CD14-positive monocyte (primary cell): ENCODE results near the gene CD3D. TPM values are rescaled to one million over a fixed set of nuclear protein-coding genes. Genes with fewer than 3 reads are reported as not detected.

ENCODE experiments used
- DNase-seq, 3 donors: peaks; one replicate each; pipeline ENCODE4 v3.0.0-alpha.2; 2011 to 2022
- H2AFZ ChIP-seq: 2 replicates; pipeline ENCODE4 v1.6.0; 2012; ENCODE audit warnings: mild to moderate bottlenecking, low read depth, low read length, inconsistent platforms; ENCODE audit not compliant: insufficient read depth, poor library complexity, severe bottlenecking
- H3K27ac ChIP-seq, 2 donors: 1 replicate in 1 of 2; 2 replicates in 1 of 2; pipeline ENCODE4 v1.5.1; 2012 to 2013; ENCODE audit warnings: low read length in 2 of 2, control low read depth in 1 of 2, inconsistent platforms in 1 of 2, low read depth in 1 of 2, mild to moderate bottlenecking in 1 of 2
- H3K27me3 ChIP-seq, 2 donors: one replicate each; pipeline versions ENCODE4 v1.6.0 to v1.6.1; 2011 to 2013; ENCODE audit warnings: low read length in 2 of 2; ENCODE audit not compliant: control insufficient read depth in 2 of 2, insufficient read depth in 2 of 2
- H3K36me3 ChIP-seq, 2 donors: replicated peaks in 1 of 2; 1 replicate in 1 of 2; 2 replicates in 1 of 2; pipeline versions ENCODE4 v1.5.1 to v1.6.1; 2012 to 2013; ENCODE audit warnings: low read length in 2 of 2, control low read depth in 1 of 2, inconsistent platforms in 1 of 2, mild to moderate bottlenecking in 1 of 2; ENCODE audit not compliant: insufficient read depth in 2 of 2, control insufficient read depth in 1 of 2
- H3K4me1 ChIP-seq, 2 donors: 1 replicate in 1 of 2; 2 replicates in 1 of 2; pipeline versions ENCODE4 v1.5.1 to v1.6.1; 2012 to 2013; ENCODE audit warnings: low read length in 2 of 2, control low read depth in 1 of 2, inconsistent platforms in 1 of 2, mild to moderate bottlenecking in 1 of 2, moderate library complexity in 1 of 2; ENCODE audit not compliant: insufficient read depth in 2 of 2, control insufficient read depth in 1 of 2
- H3K4me2 ChIP-seq: replicated peaks from 2 replicates; pipeline ENCODE3; 2012; ENCODE audit warnings: low read length, moderate library complexity, mild to moderate bottlenecking; ENCODE audit not compliant: poor library complexity, severe bottlenecking; ENCODE audit errors: extremely low read depth
- H3K4me3 ChIP-seq, 3 experiments: fragments of 200-600 bp in 1 of 3; sonication (generic) in 1 of 3; replicated peaks in 1 of 3; 1 replicate in 2 of 3; 2 replicates in 1 of 3; pipeline ENCODE4 v1.5.1; 2011 to 2013; ENCODE audit warnings: low read length in 3 of 3, mild to moderate bottlenecking in 3 of 3, control low read depth in 2 of 3, low read depth in 2 of 3, inconsistent platforms in 1 of 3, moderate library complexity in 1 of 3
- H3K79me2 ChIP-seq: 2 replicates; pipeline ENCODE4 v1.6.0; 2012; ENCODE audit warnings: mild to moderate bottlenecking, control low read depth, inconsistent platforms, low read length, moderate library complexity; ENCODE audit not compliant: insufficient read depth
- H3K9ac ChIP-seq: 2 replicates; pipeline ENCODE4 v1.6.0; 2017; ENCODE audit warnings: low read length, mild to moderate bottlenecking; ENCODE audit not compliant: insufficient read depth, poor library complexity, severe bottlenecking
- H3K9me3 ChIP-seq, 2 donors: replicated peaks in 1 of 2; 1 replicate in 1 of 2; 2 replicates in 1 of 2; pipeline versions ENCODE4 v1.5.1 to v1.6.1; 2012 to 2013; ENCODE audit warnings: low read length in 2 of 2, control low read depth in 1 of 2; ENCODE audit not compliant: control insufficient read depth in 1 of 2, insufficient read depth in 1 of 2
- H4K20me1 ChIP-seq: 2 replicates; pipeline ENCODE4 v1.6.0; 2012; ENCODE audit warnings: mild to moderate bottlenecking, low read length, control low read depth, moderate library complexity; ENCODE audit not compliant: insufficient read depth
- H3K27ac Mint-ChIP-seq, 7 donors: one replicate each; pipeline ENCODE4 v1.8.0; 2020; ENCODE audit warnings: mild to moderate bottlenecking in 7 of 7, mixed read lengths in 7 of 7, moderate library complexity in 6 of 7, inconsistent platforms in 2 of 7
- H3K27me3 Mint-ChIP-seq, 3 donors: one replicate each; pipeline ENCODE4 v1.8.0; 2021 to 2022; ENCODE audit warnings: low read depth in 3 of 3, mild to moderate bottlenecking in 3 of 3, mixed read lengths in 3 of 3, moderate library complexity in 3 of 3, inconsistent platforms in 1 of 3
- H3K36me3 Mint-ChIP-seq, 2 donors: one replicate each; pipeline ENCODE4 v1.8.0; 2020; ENCODE audit warnings: mixed read lengths in 2 of 2, inconsistent platforms in 1 of 2, mild to moderate bottlenecking in 1 of 2
- H3K4me1 Mint-ChIP-seq: one replicate; pipeline ENCODE4 v1.8.0; 2020; ENCODE audit warnings: mild to moderate bottlenecking, mixed read lengths
- H3K4me3 Mint-ChIP-seq, 2 donors: one replicate each; pipeline ENCODE4 v1.8.0; 2020; ENCODE audit warnings: mild to moderate bottlenecking in 2 of 2, mixed read lengths in 2 of 2, moderate library complexity in 1 of 2
- H3K9me3 Mint-ChIP-seq, 7 donors: one replicate each; pipeline ENCODE4 v1.8.0; 2020 to 2022; ENCODE audit warnings: mixed read lengths in 7 of 7, mild to moderate bottlenecking in 6 of 7, moderate library complexity in 6 of 7, inconsistent platforms in 2 of 7
- WGBS: methylation state at CpG from one replicate; pipeline ENCODE4 v1.1.5; 2013; ENCODE audit warnings: missing lambda C conversion rate; ENCODE audit not compliant: insufficient coverage; 5-methylcytosine and 5-hydroxymethylcytosine counted together
- intact Hi-C, 2 donors: fragments of 100-400 bp; cut with micrococcal nuclease; formaldehyde crosslinking; loops; one replicate each; pipeline versions ENCODE4 v1.15.0 to v1.15.1; 2023
- polyA plus RNA-seq, 3 donors: library from polyadenylated mRNA; depleted of rRNA in 1 of 3; unstranded in 2 of 3; stranded (reverse) in 1 of 3; fragments of 300-500 nt in 2 of 3; fragments of >200 nt in 1 of 3; fragmentation: Illumina TruSeq in 2 of 3; gene quantifications; 1 replicate in 2 of 3; 2 replicates in 1 of 3; pipeline ENCODE4 v1.2.3, GENCODE V29; 2012 to 2021
- TF ChIP-seq, protein P1 (sequence below): fragments of 200-600 bp; IDR thresholded peaks from one replicate; pipeline ENCODE4 v1.8.0; 2022; ENCODE audit warnings: antibody characterized with exemption, mild to moderate bottlenecking

Gene CD3D
- polyA plus RNA-seq, 3 donors, result 2.2 to 3.1 TPM; not detected in 1

DNA sequence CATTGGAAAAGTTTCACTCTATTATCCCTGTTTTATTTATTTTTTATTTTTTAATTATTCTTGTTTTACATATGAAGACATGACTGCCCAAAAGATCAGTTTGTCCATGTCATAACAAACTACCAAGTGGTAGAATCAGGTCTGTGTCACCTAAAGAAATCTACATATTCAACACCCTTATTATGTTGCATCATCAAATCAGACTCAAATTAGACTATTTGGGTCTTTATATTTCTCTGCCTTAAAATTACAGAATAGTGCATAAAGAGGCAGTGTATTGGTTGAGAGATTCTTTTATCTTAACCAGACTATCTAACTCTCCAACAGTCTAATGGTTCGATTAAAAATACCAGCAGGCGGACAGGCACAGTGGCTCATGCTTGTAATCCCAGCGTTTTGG is 40.4 kb upstream of the CD3D start:
- H3K27me3 Mint-ChIP-seq, result peaks cover 0 to 2% (median 1%) of the 10 kb centered on the region in 3 donors
- Histone ChIP-seq H3K36me3 (peaks cover 100% of the 10 kb centered on the region in 2 donors), H2AFZ (no peak overlapping the region), H3K27me3 (no peaks in the 10 kb centered on the region), H3K4me1 (no peaks in the 10 kb centered on the region), H4K20me1 (no peaks in the 10 kb centered on the region), H3K79me2 (no peaks in the 10 kb centered on the region), H3K4me2 (no peak overlapping the region), H3K9ac (no peak overlapping the region), H3K27ac (no peak overlapping the region), H3K9me3 (no peaks in the 10 kb centered on the region), H3K4me3 (no peak overlapping the region)
- H3K4me3 Mint-ChIP-seq, result no peak overlapping the region
- H3K4me1 Mint-ChIP-seq, result no peaks in the 10 kb centered on the region
- H3K9me3 Mint-ChIP-seq, result no peaks in the 10 kb centered on the region
- 100% methylated on average over 3 of the region's 3 CpGs for WGBS
- H3K27ac Mint-ChIP-seq, result no peak overlapping the region
- H3K36me3 Mint-ChIP-seq, result peaks cover 91 to 94% of the 10 kb centered on the region in 2 donors
- intact Hi-C loops, result loop anchor here in 1 of 2 donors (5.0 kb wide), 1 partner anchor 114 kb away; no protein-coding TSS in a partner anchor
- TF ChIP-seq, protein P1, sequence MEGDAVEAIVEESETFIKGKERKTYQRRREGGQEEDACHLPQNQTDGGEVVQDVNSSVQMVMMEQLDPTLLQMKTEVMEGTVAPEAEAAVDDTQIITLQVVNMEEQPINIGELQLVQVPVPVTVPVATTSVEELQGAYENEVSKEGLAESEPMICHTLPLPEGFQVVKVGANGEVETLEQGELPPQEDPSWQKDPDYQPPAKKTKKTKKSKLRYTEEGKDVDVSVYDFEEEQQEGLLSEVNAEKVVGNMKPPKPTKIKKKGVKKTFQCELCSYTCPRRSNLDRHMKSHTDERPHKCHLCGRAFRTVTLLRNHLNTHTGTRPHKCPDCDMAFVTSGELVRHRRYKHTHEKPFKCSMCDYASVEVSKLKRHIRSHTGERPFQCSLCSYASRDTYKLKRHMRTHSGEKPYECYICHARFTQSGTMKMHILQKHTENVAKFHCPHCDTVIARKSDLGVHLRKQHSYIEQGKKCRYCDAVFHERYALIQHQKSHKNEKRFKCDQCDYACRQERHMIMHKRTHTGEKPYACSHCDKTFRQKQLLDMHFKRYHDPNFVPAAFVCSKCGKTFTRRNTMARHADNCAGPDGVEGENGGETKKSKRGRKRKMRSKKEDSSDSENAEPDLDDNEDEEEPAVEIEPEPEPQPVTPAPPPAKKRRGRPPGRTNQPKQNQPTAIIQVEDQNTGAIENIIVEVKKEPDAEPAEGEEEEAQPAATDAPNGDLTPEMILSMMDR, result no peak
- DNase-seq, result no peak

DNA sequence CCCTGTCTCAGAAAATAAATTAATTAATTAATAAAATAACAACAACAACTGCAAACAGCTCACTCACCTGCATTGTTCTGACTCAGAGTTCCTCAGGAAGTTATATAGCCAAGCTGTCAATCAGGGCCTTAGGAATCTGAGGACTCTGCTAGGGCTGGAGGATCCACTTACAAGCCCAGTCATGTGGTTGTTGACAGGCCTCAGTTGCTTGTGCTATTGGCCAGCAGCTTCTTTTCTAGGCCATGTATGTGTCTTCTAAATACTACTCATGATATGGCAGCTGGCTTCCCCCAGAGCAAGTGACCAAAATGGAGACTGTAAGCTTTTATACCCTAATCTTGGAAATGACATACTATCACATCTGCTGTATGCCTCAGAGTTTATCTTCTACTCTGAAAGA is 38.1 kb upstream of the CD3D start:
- intact Hi-C loops, result loop anchor here in 1 of 2 donors (5.0 kb wide), 1 partner anchor 117 kb away; no protein-coding TSS in a partner anchor
- H3K27me3 Mint-ChIP-seq, result peaks cover 0 to 2% (median 0%) of the 10 kb centered on the region in 3 donors
- no peak overlapping the region for H3K9ac ChIP-seq
- peaks cover 99 to 100% of the 10 kb centered on the region in 2 donors for H3K36me3 ChIP-seq
- H4K20me1 ChIP-seq, result no peaks in the 10 kb centered on the region
- H3K4me3 Mint-ChIP-seq, result no peak overlapping the region
- H3K4me1 Mint-ChIP-seq, result no peaks in the 10 kb centered on the region
- TF ChIP-seq, protein P1, result no peak
- no peaks in the 10 kb centered on the region for H3K27me3 ChIP-seq
- no peaks in the 10 kb centered on the region for H3K4me1 ChIP-seq
- no peaks in the 10 kb centered on the region for H3K9me3 Mint-ChIP-seq
- no peaks in the 10 kb centered on the region for H3K9me3 ChIP-seq
- H3K27ac Mint-ChIP-seq, result no peak overlapping the region
- no peaks in the 10 kb centered on the region for H3K79me2 ChIP-seq
- H2AFZ ChIP-seq, result no peak overlapping the region
- no peak overlapping the region for H3K4me3 ChIP-seq
- no peak overlapping the region for H3K4me2 ChIP-seq
- no peak for DNase-seq
- no peak overlapping the region for H3K27ac ChIP-seq
- H3K36me3 Mint-ChIP-seq, result peaks cover 87 to 94% of the 10 kb centered on the region in 2 donors
